Karpas-422 (cell line): ENCODE data around the gene SLC49A3. TPM values are rescaled to one million over a fixed set of nuclear protein-coding genes. Genes with fewer than 3 reads are reported as not detected.

Experiments used
- DNase-seq: peaks from one replicate; pipeline ENCODE4 v3.0.0-alpha.2; 2015
- H2AFZ ChIP-seq: fragments of 200-600 bp; sonication (generic); 2 replicates; pipeline ENCODE4 v1.6.1; 2014; ENCODE audit warnings: antibody characterized with exemption, low read length, mixed read lengths
- H3K27ac ChIP-seq: fragments of 200-600 bp; sonication (generic); 2 replicates; pipeline ENCODE4 v1.5.1; 2014; ENCODE audit warnings: mild to moderate bottlenecking, low read length, moderate library complexity
- H3K27me3 ChIP-seq: fragments of 200-600 bp; sonication (generic); 2 replicates; pipeline ENCODE4 v1.6.1; 2014; ENCODE audit warnings: low read length, mixed read lengths
- H3K36me3 ChIP-seq: fragments of 200-600 bp; sonication (generic); 2 replicates; pipeline ENCODE4 v1.6.1; 2014; ENCODE audit warnings: low read length, mixed read lengths; ENCODE audit not compliant: insufficient read depth
- H3K4me1 ChIP-seq: fragments of 200-600 bp; sonication (generic); 2 replicates; pipeline ENCODE4 v1.6.1; 2014; ENCODE audit warnings: mild to moderate bottlenecking, low read length, mixed read lengths
- H3K4me2 ChIP-seq: fragments of 200-600 bp; sonication (generic); 2 replicates; pipeline ENCODE4 v1.6.1; 2014; ENCODE audit warnings: low read length, low read depth, mild to moderate bottlenecking; ENCODE audit not compliant: poor library complexity, severe bottlenecking
- H3K4me3 ChIP-seq: fragments of 200-600 bp; sonication (generic); 2 replicates; pipeline ENCODE4 v1.5.1; 2014; ENCODE audit warnings: mild to moderate bottlenecking, antibody characterized with exemption, low read length, mixed read lengths
- H3K79me2 ChIP-seq: fragments of 200-600 bp; sonication (generic); 2 replicates; pipeline ENCODE4 v1.6.1; 2014; ENCODE audit warnings: mild to moderate bottlenecking, low read length, mixed read lengths
- H3K9ac ChIP-seq: fragments of 200-600 bp; sonication (generic); 2 replicates; pipeline ENCODE4 v1.6.0; 2014; ENCODE audit warnings: low read length
- H3K9me2 ChIP-seq: fragments of 200-600 bp; sonication (generic), shearing (Covaris generic); replicated peaks from 2 replicates; pipeline ENCODE4 v1.6.0; 2014; ENCODE audit warnings: mild to moderate bottlenecking, low read length, moderate library complexity; ENCODE audit not compliant: insufficient read depth
- H3K9me3 ChIP-seq: fragments of 300-700, 200-600 bp; sonication (generic); 2 replicates; pipeline ENCODE4 v1.6.1; 2014; ENCODE audit warnings: low read length, mixed read lengths
- H4K20me1 ChIP-seq: fragments of 200-600 bp; sonication (generic); 2 replicates; pipeline ENCODE4 v1.6.1; 2014; ENCODE audit warnings: mild to moderate bottlenecking, antibody characterized with exemption, low read length, low read depth; ENCODE audit not compliant: insufficient read depth
- total RNA-seq: library from RNA; depleted of rRNA; stranded (reverse); fragments of >200 nt; shearing (Covaris generic); gene quantifications from 2 replicates; pipeline ENCODE4 v1.2.3, GENCODE V29; 2014; ENCODE audit warnings: low replicate concordance

The SLC49A3 gene
- total RNA-seq, 1 experiment from 2014 or later: not detected

- Histone ChIP-seq H3K4me1 (no peaks in the 10 kb centered on the region), H3K36me3 (no peaks in the 10 kb centered on the region), H3K4me3 (no peak overlapping the region), H3K9me2 (no peaks in the 10 kb centered on the region), H3K27me3 (no peaks in the 10 kb centered on the region), H3K9me3 (no peaks in the 10 kb centered on the region), H3K9ac (no peak overlapping the region), H3K79me2 (no peaks in the 10 kb centered on the region), H3K27ac (no peak overlapping the region), H4K20me1 (no peaks in the 10 kb centered on the region), H2AFZ (no peak overlapping the region), H3K4me2 (no peak overlapping the region)
- DNase-seq: no peak
Observed at GRCh38 chr4:664713-665231, 24.2 kb downstream of the SLC49A3 start.

- no peak overlapping the region for H3K9ac ChIP-seq
Observed at GRCh38 chr4:663438-664428, 25.2 kb downstream of the SLC49A3 start.

GRCh38 chr4:663046-663437 lies 25.9 kb downstream of the SLC49A3 start:
- H3K4me1 ChIP-seq: no peaks in the 10 kb centered on the region
- H3K4me2 ChIP-seq: no peak overlapping the region
- H2AFZ ChIP-seq: no peak overlapping the region
- H4K20me1 ChIP-seq: no peaks in the 10 kb centered on the region
- H3K79me2 ChIP-seq: no peaks in the 10 kb centered on the region
- no peaks in the 10 kb centered on the region for H3K9me2 ChIP-seq
- no peaks in the 10 kb centered on the region for H3K27me3 ChIP-seq
- no peaks in the 10 kb centered on the region for H3K36me3 ChIP-seq
- no peak overlapping the region for H3K27ac ChIP-seq
- H3K9me3 ChIP-seq: no peaks in the 10 kb centered on the region
- H3K4me3 ChIP-seq: no peak overlapping the region
- H3K9ac ChIP-seq: no peak overlapping the region
- DNase-seq: no peak

More at GRCh38 chr4:663438-664428, 25.2 kb downstream of the SLC49A3 start:
- Histone ChIP-seq H2AFZ (no peak overlapping the region), H3K9me3 (no peaks in the 10 kb centered on the region), H3K27me3 (no peaks in the 10 kb centered on the region), H4K20me1 (no peaks in the 10 kb centered on the region), H3K27ac (no peak overlapping the region), H3K4me1 (no peaks in the 10 kb centered on the region), H3K4me3 (no peak overlapping the region), H3K79me2 (no peaks in the 10 kb centered on the region), H3K4me2 (no peak overlapping the region), H3K36me3 (no peaks in the 10 kb centered on the region), H3K9me2 (no peaks in the 10 kb centered on the region)
- DNase-seq: no peak

GRCh38 chr4:661881-662761 lies 26.8 kb downstream of the SLC49A3 start:
- Histone ChIP-seq H3K9ac (no peak overlapping the region), H4K20me1 (no peaks in the 10 kb centered on the region), H3K36me3 (no peaks in the 10 kb centered on the region), H3K79me2 (no peaks in the 10 kb centered on the region), H3K4me1 (no peaks in the 10 kb centered on the region), H3K4me2 (no peak overlapping the region), H3K27me3 (no peaks in the 10 kb centered on the region), H3K27ac (no peak overlapping the region), H3K9me2 (no peaks in the 10 kb centered on the region), H2AFZ (no peak overlapping the region), H3K9me3 (no peaks in the 10 kb centered on the region), H3K4me3 (no peak overlapping the region)
- no peak for DNase-seq

- no peaks in the 10 kb centered on the region for H3K79me2 ChIP-seq
- no peaks in the 10 kb centered on the region for H3K27me3 ChIP-seq
- H3K9ac ChIP-seq: no peak overlapping the region
- no peaks in the 10 kb centered on the region for H3K4me1 ChIP-seq
- no peaks in the 10 kb centered on the region for H3K36me3 ChIP-seq
- H3K4me3 ChIP-seq: no peak overlapping the region
- H3K4me2 ChIP-seq: no peak overlapping the region
- H4K20me1 ChIP-seq: no peaks in the 10 kb centered on the region
- H3K9me3 ChIP-seq: no peaks in the 10 kb centered on the region
- no peak overlapping the region for H2AFZ ChIP-seq
- no peak for DNase-seq
- H3K27ac ChIP-seq: no peak overlapping the region
- no peaks in the 10 kb centered on the region for H3K9me2 ChIP-seq
Observed at GRCh38 chr4:661231-661630, 27.7 kb downstream of the SLC49A3 start.

- no peaks in the 10 kb centered on the region for H3K36me3 ChIP-seq
Observed at GRCh38 chr4:660401-660800, 28.6 kb downstream of the SLC49A3 start.

GRCh38 chr4:659851-660250 lies 29.1 kb downstream of the SLC49A3 start:
- H3K36me3 ChIP-seq: no peaks in the 10 kb centered on the region
- no peak overlapping the region for H3K4me3 ChIP-seq
- no peak overlapping the region for H3K27ac ChIP-seq
- no peaks in the 10 kb centered on the region for H3K9me3 ChIP-seq
- DNase-seq: no peak
- no peaks in the 10 kb centered on the region for H3K27me3 ChIP-seq
- no peak overlapping the region for H2AFZ ChIP-seq
- no peaks in the 10 kb centered on the region for H3K9me2 ChIP-seq
- no peaks in the 10 kb centered on the region for H4K20me1 ChIP-seq
- no peaks in the 10 kb centered on the region for H3K79me2 ChIP-seq
- no peaks in the 10 kb centered on the region for H3K4me1 ChIP-seq
- H3K9ac ChIP-seq: no peak overlapping the region
- H3K4me2 ChIP-seq: no peak overlapping the region

More at GRCh38 chr4:660401-660800, 28.6 kb downstream of the SLC49A3 start:
- Histone ChIP-seq H3K9me2 (no peaks in the 10 kb centered on the region), H3K27ac (no peak overlapping the region), H4K20me1 (no peaks in the 10 kb centered on the region), H2AFZ (no peak overlapping the region), H3K27me3 (no peaks in the 10 kb centered on the region), H3K4me3 (no peak overlapping the region), H3K79me2 (no peaks in the 10 kb centered on the region), H3K4me2 (no peak overlapping the region), H3K4me1 (no peaks in the 10 kb centered on the region), H3K9me3 (no peaks in the 10 kb centered on the region), H3K9ac (no peak overlapping the region)
- no peak for DNase-seq
